Fibroblast of peridontal ligament (primary cell): ENCODE data around the gene SYPL1.

Experiments used
- DNase-seq: peaks from one replicate; pipeline ENCODE4 v3.0.0-alpha.2; 2010; ENCODE audit errors: extremely low read depth

The SYPL1 gene

DNA sequence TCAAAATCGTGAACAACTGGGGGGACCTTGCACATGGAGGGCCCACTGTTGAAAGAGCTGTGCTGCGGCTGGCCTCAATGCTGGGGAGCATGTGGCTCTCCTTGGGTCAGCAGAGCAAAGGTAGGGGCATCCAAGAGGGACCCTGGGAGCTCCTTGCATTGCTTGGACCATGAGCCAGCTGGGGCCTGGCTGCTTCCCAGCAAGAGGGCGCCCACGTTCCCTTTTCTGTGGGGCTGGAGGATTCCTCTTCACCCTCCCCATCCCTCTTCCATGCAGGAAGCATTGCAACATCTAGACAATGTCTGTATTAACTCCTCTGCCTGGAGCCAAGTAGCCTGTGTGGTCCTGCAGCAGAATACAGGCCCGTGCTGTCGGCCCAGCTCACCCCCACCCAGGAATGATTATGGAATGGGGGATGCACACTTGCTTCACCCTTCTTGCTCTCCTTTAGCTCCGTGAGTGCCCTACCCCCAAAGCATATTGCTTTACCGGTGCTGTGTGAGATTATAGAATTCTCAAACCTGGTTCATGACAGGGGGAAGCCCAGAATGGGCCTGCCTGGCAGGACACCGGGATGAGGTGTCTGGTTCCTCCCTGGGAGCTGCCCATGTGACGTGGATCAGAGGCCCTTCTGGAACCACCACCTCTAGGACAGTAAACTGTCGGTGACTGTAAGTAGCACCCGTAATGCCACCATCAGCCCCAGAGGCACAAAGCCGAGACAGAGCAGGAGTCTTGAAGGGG is 61.9 kb downstream of the SYPL1 start:
- peak; percentile 56 for DNase-seq

DNA sequence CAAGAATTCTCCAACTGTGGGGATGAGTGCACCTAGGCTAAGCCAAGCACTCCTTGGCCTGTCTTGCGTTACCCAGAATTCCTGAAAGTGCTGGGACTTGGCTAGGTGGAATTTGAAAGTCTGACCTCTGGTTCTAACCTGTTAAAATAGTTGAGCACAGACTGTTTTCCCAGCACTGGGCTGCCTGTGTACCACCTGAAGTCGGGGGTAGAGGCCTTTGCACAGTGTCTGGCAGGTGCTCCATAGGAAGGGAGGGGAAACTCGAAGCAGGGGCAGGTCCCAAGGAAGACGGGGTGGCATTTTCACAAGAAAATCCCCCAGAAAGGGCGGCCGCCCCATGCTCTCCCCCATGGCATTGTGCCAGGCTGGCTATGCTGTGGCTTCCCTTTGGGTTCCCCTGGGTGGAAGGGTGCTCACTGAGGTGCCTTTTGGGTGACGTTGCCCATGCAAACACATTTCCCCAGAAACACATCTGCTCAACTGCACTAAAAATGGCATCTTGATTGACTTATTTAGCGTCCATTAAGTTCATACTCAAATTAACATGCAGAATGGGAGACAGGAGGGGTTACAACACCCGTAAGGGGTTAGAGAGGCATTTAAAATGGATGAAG is 62.9 kb downstream of the SYPL1 start:
- no peak for DNase-seq

DNA sequence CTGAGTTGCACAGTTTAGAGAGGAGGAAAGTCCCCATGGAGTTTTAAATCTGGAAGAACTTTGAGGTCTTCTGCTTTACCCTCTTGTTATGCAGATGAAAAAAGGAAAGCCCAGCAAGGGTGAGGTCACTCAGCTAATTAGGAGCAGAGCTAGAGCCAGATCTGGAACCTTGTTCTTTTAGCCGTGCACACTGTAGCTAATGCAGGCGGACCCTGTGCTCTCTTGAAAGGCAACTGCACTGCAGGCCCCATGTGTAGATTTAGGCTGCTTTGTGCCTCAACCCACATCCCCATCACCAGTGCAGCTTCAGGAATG is 63.4 kb downstream of the SYPL1 start:
- DNase-seq, result no peak

DNA sequence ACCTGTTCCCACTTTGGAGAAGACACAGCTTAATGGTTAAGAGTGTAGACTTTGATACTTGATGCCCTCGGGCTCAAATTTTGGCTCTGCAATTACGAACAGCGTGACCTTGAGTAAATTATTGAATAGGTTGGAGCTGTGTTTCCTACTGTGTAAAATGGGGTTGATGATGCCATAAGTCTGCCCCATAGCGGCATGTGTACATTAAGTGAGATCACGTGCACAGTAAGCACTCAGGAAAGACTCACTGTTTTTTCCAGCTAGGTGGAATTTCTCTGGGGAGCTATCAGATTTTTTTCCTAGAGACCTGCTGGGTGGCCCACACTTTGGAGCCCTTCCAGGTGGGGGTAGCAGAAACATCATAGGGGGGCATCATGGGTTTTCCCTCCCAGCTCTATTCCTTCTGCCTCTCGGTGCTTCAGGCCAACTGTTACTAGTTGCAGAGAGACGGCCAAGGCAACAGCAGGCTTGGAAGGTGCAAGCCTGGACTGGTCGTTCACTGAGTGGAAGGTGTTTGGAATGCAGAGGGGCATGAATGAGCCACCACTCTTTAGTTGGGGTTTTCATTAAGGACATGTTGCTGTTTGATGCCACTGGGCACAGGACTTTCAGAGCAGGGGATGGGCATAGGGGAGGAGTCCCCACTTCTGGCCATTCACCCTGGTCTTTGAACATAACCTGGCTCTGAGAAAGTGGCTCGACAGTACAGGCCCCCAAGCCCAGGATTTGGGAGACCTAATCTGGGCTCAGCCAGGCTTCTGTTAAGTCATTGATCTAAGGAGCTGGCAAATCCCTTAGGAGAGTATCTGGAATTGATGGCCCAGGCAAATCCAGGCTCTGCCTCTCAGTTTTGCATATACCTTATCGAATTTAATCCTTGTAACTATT is 64.0 kb downstream of the SYPL1 start:
- DNase-seq, result no peak

DNA sequence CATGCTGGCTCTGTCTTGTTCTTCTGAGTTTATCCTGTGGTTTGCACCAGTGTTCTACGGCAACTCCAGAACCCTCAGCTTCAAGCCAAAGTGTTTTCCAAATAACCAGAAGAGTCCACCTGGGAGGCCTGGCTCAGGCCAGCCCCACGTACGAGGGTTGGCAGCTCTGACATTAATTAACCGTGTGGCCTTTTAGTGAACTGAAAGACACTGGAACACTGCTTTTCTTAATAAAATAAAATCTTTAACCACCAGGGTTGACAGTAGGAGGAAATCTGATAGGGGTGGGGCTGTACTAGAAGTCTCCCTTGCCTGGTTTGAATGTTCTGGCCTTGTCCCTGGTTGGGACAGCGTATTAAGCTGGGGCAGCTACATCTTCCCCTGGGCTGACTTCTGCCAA is 64.9 kb downstream of the SYPL1 start:
- no peak for DNase-seq

DNA sequence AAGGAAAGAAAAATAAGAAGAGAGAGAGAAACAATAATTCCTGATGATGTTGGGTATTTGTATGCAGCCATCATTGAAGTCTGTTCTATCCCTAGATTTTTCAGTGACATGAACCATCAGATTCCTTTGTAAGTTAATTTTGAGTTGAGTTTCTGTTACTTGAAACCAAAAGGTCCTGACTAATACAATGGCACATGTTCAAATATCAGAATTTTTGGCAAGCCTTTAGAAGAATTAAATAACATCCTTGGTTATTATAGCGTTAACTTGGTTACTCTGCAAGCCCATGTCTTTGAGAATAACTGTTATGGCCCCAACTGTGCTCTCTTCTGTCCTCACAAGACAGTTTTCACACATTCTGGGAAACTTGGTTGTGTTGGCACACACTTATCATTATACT is 66.5 kb downstream of the SYPL1 start:
- peak; percentile 91 for DNase-seq

DNA sequence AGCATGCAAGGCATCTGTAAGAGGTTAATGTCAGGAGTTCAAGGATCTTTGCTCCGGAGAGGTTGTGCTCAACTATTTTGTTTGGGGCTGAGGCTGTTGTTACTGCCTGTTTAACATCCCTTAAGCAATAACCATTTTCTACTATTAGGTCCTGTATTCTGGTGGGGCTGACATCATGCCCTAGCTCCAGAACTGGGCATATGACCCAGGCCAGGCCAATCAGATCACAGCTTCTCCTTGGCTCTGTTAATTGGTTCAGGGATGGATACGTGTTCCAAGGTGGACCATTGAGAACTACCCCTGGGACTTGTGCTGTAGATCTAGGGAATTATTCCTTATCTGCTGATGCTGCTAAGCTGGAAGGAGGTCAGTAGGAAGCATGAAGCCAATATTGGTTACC is 67.0 kb downstream of the SYPL1 start:
- peak; percentile 18 for DNase-seq

DNA sequence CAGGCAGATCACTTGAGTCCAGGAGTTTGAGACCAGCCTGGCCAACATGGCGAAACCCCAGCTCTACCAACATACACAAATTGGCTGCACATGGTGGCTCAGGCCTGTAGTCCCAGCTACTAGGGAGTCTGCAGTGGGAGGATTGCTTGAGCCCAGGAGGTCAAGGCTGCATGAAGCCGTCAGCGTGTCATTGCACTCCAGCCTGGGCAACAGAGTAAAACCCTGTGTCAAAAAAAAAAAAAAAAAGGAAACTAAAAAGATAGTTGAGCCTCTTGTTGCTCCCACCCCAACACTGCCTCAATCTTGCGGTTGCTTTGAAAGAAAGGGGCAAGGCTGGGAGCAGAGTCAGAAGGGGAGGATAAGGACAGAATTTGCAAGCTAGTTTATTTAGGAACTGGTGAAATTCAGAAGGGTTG is 69.9 kb downstream of the SYPL1 start:
- DNase-seq, result peak; percentile 60

DNA sequence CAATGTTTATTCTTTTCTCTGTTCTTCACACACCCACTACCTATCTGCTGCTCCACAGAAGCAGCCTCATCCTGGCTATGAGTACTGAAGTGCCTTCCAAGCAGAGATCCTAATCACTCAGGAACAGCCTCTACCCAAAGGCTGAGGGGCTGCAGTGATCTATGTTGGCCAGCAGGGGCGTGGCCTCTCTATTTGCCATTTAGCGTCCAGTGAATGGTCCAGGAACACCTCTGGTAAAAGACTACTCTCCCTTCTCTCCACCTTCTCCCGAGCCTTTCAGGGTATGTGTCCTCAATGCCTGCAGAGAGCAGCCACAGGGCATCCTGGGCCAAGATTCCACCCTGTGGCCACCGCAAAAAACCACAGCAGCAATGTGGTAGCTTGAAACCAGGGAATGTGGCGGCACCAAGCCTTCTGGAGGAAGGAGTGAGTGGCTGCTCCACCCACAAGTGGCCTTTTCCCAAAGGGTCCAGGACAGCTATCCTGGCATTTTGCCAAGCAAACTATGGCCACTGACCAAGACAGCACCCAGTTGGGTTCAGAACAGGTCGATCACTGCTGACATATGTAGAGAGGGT is 70.9 kb downstream of the SYPL1 start:
- peak; percentile 17 for DNase-seq
